ENCODE data around the gene DCBLD2. TPM values are rescaled to one million over a fixed set of nuclear protein-coding genes. Genes with fewer than 3 reads are reported as not detected.

DCBLD2 gene
- total RNA-seq, 4 donors from 2014 or later: 46.0 to 74.3 (median 54.6) TPM

- WGBS, 2 donors: 18 to 28% methylated on average over 2 of the region's 2 CpGs
- Histone ChIP-seq H3K4me3 (replicated peaks in 1 of 3) (no peak overlapping the region), H3K9me3 (no peaks in the 10 kb centered on the region), H3K4me1 (peaks cover 20% of the 10 kb centered on the region in 2 donors), H3K27me3 (no peaks in the 10 kb centered on the region), H3K27ac (peak overlapping the region; percentile 36 to 66 (median 59)), H3K36me3 (no peaks in the 10 kb centered on the region)
- no peak for TF ChIP-seq POLR2A (IDR thresholded peaks at IDR 0.05)
- TF ChIP-seq, protein P1, sequence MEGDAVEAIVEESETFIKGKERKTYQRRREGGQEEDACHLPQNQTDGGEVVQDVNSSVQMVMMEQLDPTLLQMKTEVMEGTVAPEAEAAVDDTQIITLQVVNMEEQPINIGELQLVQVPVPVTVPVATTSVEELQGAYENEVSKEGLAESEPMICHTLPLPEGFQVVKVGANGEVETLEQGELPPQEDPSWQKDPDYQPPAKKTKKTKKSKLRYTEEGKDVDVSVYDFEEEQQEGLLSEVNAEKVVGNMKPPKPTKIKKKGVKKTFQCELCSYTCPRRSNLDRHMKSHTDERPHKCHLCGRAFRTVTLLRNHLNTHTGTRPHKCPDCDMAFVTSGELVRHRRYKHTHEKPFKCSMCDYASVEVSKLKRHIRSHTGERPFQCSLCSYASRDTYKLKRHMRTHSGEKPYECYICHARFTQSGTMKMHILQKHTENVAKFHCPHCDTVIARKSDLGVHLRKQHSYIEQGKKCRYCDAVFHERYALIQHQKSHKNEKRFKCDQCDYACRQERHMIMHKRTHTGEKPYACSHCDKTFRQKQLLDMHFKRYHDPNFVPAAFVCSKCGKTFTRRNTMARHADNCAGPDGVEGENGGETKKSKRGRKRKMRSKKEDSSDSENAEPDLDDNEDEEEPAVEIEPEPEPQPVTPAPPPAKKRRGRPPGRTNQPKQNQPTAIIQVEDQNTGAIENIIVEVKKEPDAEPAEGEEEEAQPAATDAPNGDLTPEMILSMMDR (IDR thresholded peaks at IDR 0.05): no peak
- peak; percentile 33 to 41 for DNase-seq
- intact Hi-C loops (cut with DNase I): no loop called here
These were observed 20.5 kb upstream of the DCBLD2 start for GRCh38 chr3:98921957-98922356.

GRCh38 chr3:98920166-98920565 lies 18.7 kb upstream of the DCBLD2 start:
- 80 to 90% methylated on average over 2 of the region's 2 CpGs for WGBS, 2 donors
- Histone ChIP-seq H3K4me1 (peaks cover 20% of the 10 kb centered on the region in 2 donors), H3K9me3 (no peaks in the 10 kb centered on the region), H3K27ac (no peak overlapping the region), H3K4me3 (replicated peaks in 1 of 3) (no peak overlapping the region), H3K27me3 (no peaks in the 10 kb centered on the region), H3K36me3 (no peaks in the 10 kb centered on the region)
- no peak for DNase-seq
- intact Hi-C loops (cut with DNase I): no loop called here
- TF ChIP-seq POLR2A (IDR thresholded peaks at IDR 0.05): no peak
- TF ChIP-seq, protein P1 (IDR thresholded peaks at IDR 0.05): no peak

GRCh38 chr3:98918586-98918985 lies 17.1 kb upstream of the DCBLD2 start:
- intact Hi-C loops (cut with DNase I): no loop called here
- no peak for DNase-seq
- Histone ChIP-seq H3K4me3 (replicated peaks in 1 of 3) (no peak overlapping the region), H3K4me1 (peaks cover 17 to 20% of the 10 kb centered on the region in 2 donors), H3K9me3 (no peaks in the 10 kb centered on the region), H3K27me3 (no peaks in the 10 kb centered on the region), H3K27ac (no peak overlapping the region), H3K36me3 (no peaks in the 10 kb centered on the region)
- TF ChIP-seq POLR2A (IDR thresholded peaks at IDR 0.05): no peak
- TF ChIP-seq, protein P1 (IDR thresholded peaks at IDR 0.05): no peak

GRCh38 chr3:98917608-98918007 lies 16.1 kb upstream of the DCBLD2 start:
- intact Hi-C loops (cut with DNase I): no loop called here
- DNase-seq: no peak
- 89 to 96% methylated on average over 1 of the region's 1 CpG for WGBS, 2 donors
- TF ChIP-seq POLR2A (IDR thresholded peaks at IDR 0.05): no peak
- TF ChIP-seq, protein P1 (IDR thresholded peaks at IDR 0.05): no peak
- Histone ChIP-seq H3K9me3 (no peaks in the 10 kb centered on the region), H3K4me3 (replicated peaks in 1 of 3) (no peak overlapping the region), H3K27me3 (no peaks in the 10 kb centered on the region), H3K27ac (no peak overlapping the region), H3K36me3 (no peaks in the 10 kb centered on the region), H3K4me1 (peaks cover 16 to 18% of the 10 kb centered on the region in 2 donors)

DNA sequence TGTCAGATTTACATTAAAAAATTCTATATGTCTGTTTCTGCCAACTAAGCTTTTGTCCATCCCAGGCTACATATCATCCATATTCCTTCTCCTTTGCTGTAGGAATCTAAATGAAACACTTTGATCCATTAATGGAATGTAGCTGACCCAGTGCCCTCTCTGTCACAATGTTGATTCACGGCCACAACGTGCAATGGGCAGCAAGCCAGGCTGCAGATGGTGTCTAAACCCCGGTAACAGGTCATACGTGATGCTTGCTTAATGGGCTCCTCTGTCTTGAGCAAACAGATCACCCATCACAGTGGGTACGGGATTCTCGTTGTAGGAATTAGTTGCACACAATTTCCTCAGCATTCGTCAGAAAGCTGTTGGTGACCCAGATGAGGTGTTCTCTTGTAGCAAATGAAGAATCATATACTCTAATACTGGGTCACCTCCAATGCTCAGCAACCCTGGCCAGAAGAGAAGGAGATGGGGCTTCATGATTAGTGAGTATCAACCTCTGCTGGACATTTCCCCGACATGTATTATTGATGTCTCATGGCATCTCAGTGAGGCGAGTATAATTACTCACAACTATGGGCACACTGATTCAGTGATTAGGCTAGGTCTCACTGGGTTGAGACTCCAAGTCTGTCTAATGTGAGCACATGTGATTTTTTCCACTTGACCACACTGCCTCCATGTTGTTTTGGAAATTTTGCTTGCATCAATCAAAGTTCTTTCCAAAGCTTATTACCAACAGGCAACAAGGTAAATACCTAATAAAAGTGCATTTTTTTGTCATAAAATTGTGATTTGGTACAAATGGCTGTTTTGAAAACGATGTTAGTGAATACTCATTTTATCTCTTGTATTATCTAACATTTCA lies 12.9 kb upstream of the DCBLD2 start:
- peak in 1 of 2 donors; percentile 24 for DNase-seq
- Histone ChIP-seq H3K4me1 (no peaks in the 10 kb centered on the region), H3K4me3 (replicated peaks in 1 of 3) (no peak overlapping the region), H3K9me3 (no peaks in the 10 kb centered on the region), H3K27me3 (no peaks in the 10 kb centered on the region), H3K27ac (no peak overlapping the region), H3K36me3 (no peaks in the 10 kb centered on the region)
- intact Hi-C loops (cut with DNase I): no loop called here
- no peak for TF ChIP-seq POLR2A (IDR thresholded peaks at IDR 0.05)
- TF ChIP-seq, protein P1 (IDR thresholded peaks at IDR 0.05): no peak
- WGBS, 2 donors: 69 to 73% methylated on average over 10 of the region's 10 CpGs
